Measurements from ENCODE around the gene NAMPT.

NAMPT gene

GRCh38 chr7:106285855-106286492 is 1.2 kb upstream of the NAMPT start:
- no peaks in the 10 kb centered on the region for H3K9me3 ChIP-seq (ENCODE audit: control insufficient read depth in 2 of 2, low read length in 2 of 2)
- H3K27me3 ChIP-seq (ENCODE audit: control insufficient read depth in 2 of 2, insufficient read depth in 2 of 2, low read length in 2 of 2): no peaks in the 10 kb centered on the region
- H3K27ac ChIP-seq (ENCODE audit: low read depth in 2 of 2, low read length in 2 of 2): peak overlapping the region; percentile 98 to 99
- H3K4me3 ChIP-seq (ENCODE audit: low read length in 2 of 2): peak overlapping the region; percentile 97
- H3K4me1 ChIP-seq (ENCODE audit: control insufficient read depth in 2 of 2, insufficient read depth in 2 of 2, low read length in 2 of 2): peaks cover 12 to 46% of the 10 kb centered on the region in 2 donors
- H3K36me3 ChIP-seq (ENCODE audit: control insufficient read depth in 2 of 2, insufficient read depth in 2 of 2, low read length in 2 of 2): no peaks in the 10 kb centered on the region
- H3K9ac ChIP-seq (ENCODE audit: low read depth in 1 of 2, low read length in 2 of 2): peak overlapping the region; percentile 98 to 99

GRCh38 chr7:106285051-106285854 is 470 bp upstream of the NAMPT start:
- Histone ChIP-seq H3K27ac (ENCODE audit: low read depth in 2 of 2, low read length in 2 of 2) (peak overlapping the region; percentile 98 to 99), H3K4me3 (ENCODE audit: low read length in 2 of 2) (peak overlapping the region; percentile 97), H3K9ac (ENCODE audit: low read depth in 1 of 2, low read length in 2 of 2) (peak overlapping the region; percentile 98 to 99), H3K36me3 (ENCODE audit: control insufficient read depth in 2 of 2, insufficient read depth in 2 of 2, low read length in 2 of 2) (no peaks in the 10 kb centered on the region), H3K9me3 (ENCODE audit: control insufficient read depth in 2 of 2, low read length in 2 of 2) (no peaks in the 10 kb centered on the region), H3K27me3 (ENCODE audit: control insufficient read depth in 2 of 2, insufficient read depth in 2 of 2, low read length in 2 of 2) (no peaks in the 10 kb centered on the region), H3K4me1 (ENCODE audit: control insufficient read depth in 2 of 2, insufficient read depth in 2 of 2, low read length in 2 of 2) (peaks cover 9 to 39% of the 10 kb centered on the region in 2 donors)

- no peaks in the 10 kb centered on the region for H3K27me3 ChIP-seq (ENCODE audit: control insufficient read depth in 2 of 2, insufficient read depth in 2 of 2, low read length in 2 of 2)
- no peaks in the 10 kb centered on the region for H3K36me3 ChIP-seq (ENCODE audit: control insufficient read depth in 2 of 2, insufficient read depth in 2 of 2, low read length in 2 of 2)
- H3K4me1 ChIP-seq (ENCODE audit: control insufficient read depth in 2 of 2, insufficient read depth in 2 of 2, low read length in 2 of 2): peaks cover 9 to 30% of the 10 kb centered on the region in 2 donors
- peak overlapping the region; percentile 98 to 99 for H3K27ac ChIP-seq (ENCODE audit: low read depth in 2 of 2, low read length in 2 of 2)
- H3K9ac ChIP-seq (ENCODE audit: low read depth in 1 of 2, low read length in 2 of 2): peak overlapping the region; percentile 89 to 99
- H3K4me3 ChIP-seq (ENCODE audit: low read length in 2 of 2): peak overlapping the region; percentile 78 to 97
- H3K9me3 ChIP-seq (ENCODE audit: control insufficient read depth in 2 of 2, low read length in 2 of 2): no peaks in the 10 kb centered on the region
Observed at GRCh38 chr7:106283831-106284713, 711 bp downstream of the NAMPT start.

- Histone ChIP-seq H3K27ac (ENCODE audit: low read depth in 2 of 2, low read length in 2 of 2) (peak overlapping the region; percentile 98 to 99), H3K9me3 (ENCODE audit: control insufficient read depth in 2 of 2, low read length in 2 of 2) (no peaks in the 10 kb centered on the region), H3K27me3 (ENCODE audit: control insufficient read depth in 2 of 2, insufficient read depth in 2 of 2, low read length in 2 of 2) (no peaks in the 10 kb centered on the region), H3K36me3 (ENCODE audit: control insufficient read depth in 2 of 2, insufficient read depth in 2 of 2, low read length in 2 of 2) (no peaks in the 10 kb centered on the region), H3K9ac (ENCODE audit: low read depth in 1 of 2, low read length in 2 of 2) (peak overlapping the region; percentile 89 to 99), H3K4me1 (ENCODE audit: control insufficient read depth in 2 of 2, insufficient read depth in 2 of 2, low read length in 2 of 2) (peaks cover 9 to 27% of the 10 kb centered on the region in 2 donors), H3K4me3 (ENCODE audit: low read length in 2 of 2) (peak overlapping the region; percentile 78 to 97)
Observed at GRCh38 chr7:106283501-106283830, 1.3 kb downstream of the NAMPT start.

GRCh38 chr7:106282852-106283251 is 1.9 kb downstream of the NAMPT start:
- Histone ChIP-seq H3K27me3 (ENCODE audit: control insufficient read depth in 2 of 2, insufficient read depth in 2 of 2, low read length in 2 of 2) (no peaks in the 10 kb centered on the region), H3K27ac (ENCODE audit: low read depth in 2 of 2, low read length in 2 of 2) (no peak overlapping the region), H3K9ac (ENCODE audit: low read depth in 1 of 2, low read length in 2 of 2) (no peak overlapping the region), H3K36me3 (ENCODE audit: control insufficient read depth in 2 of 2, insufficient read depth in 2 of 2, low read length in 2 of 2) (no peaks in the 10 kb centered on the region), H3K9me3 (ENCODE audit: control insufficient read depth in 2 of 2, low read length in 2 of 2) (no peaks in the 10 kb centered on the region), H3K4me1 (ENCODE audit: control insufficient read depth in 2 of 2, insufficient read depth in 2 of 2, low read length in 2 of 2) (peaks cover 9 to 21% of the 10 kb centered on the region in 2 donors), H3K4me3 (ENCODE audit: low read length in 2 of 2) (peak overlapping the region in 1 of 2 donors; percentile 78)

- Histone ChIP-seq H3K36me3 (ENCODE audit: control insufficient read depth in 2 of 2, insufficient read depth in 2 of 2, low read length in 2 of 2) (peaks cover 0 to 1% of the 10 kb centered on the region in 2 donors), H3K9me3 (ENCODE audit: control insufficient read depth in 2 of 2, low read length in 2 of 2) (no peaks in the 10 kb centered on the region), H3K27me3 (ENCODE audit: control insufficient read depth in 2 of 2, insufficient read depth in 2 of 2, low read length in 2 of 2) (no peaks in the 10 kb centered on the region), H3K27ac (ENCODE audit: low read depth in 2 of 2, low read length in 2 of 2) (no peak overlapping the region), H3K4me3 (ENCODE audit: low read length in 2 of 2) (peak overlapping the region in 1 of 2 donors; percentile 78), H3K9ac (ENCODE audit: low read depth in 1 of 2, low read length in 2 of 2) (no peak overlapping the region), H3K4me1 (ENCODE audit: control insufficient read depth in 2 of 2, insufficient read depth in 2 of 2, low read length in 2 of 2) (peaks cover 7 to 16% of the 10 kb centered on the region in 2 donors)
Observed at GRCh38 chr7:106282390-106282789, 2.4 kb downstream of the NAMPT start.

- Histone ChIP-seq H3K36me3 (ENCODE audit: control insufficient read depth in 2 of 2, insufficient read depth in 2 of 2, low read length in 2 of 2) (peaks cover 0 to 4% of the 10 kb centered on the region in 2 donors), H3K27me3 (ENCODE audit: control insufficient read depth in 2 of 2, insufficient read depth in 2 of 2, low read length in 2 of 2) (no peaks in the 10 kb centered on the region), H3K9ac (ENCODE audit: low read depth in 1 of 2, low read length in 2 of 2) (no peak overlapping the region), H3K27ac (ENCODE audit: low read depth in 2 of 2, low read length in 2 of 2) (no peak overlapping the region), H3K4me3 (ENCODE audit: low read length in 2 of 2) (no peak overlapping the region), H3K4me1 (ENCODE audit: control insufficient read depth in 2 of 2, insufficient read depth in 2 of 2, low read length in 2 of 2) (peaks cover 5 to 15% of the 10 kb centered on the region in 2 donors), H3K9me3 (ENCODE audit: control insufficient read depth in 2 of 2, low read length in 2 of 2) (no peaks in the 10 kb centered on the region)
Observed at GRCh38 chr7:106281585-106282318, 3.0 kb downstream of the NAMPT start.

- peaks cover 0 to 4% of the 10 kb centered on the region in 2 donors for H3K36me3 ChIP-seq (ENCODE audit: control insufficient read depth in 2 of 2, insufficient read depth in 2 of 2, low read length in 2 of 2)
- no peaks in the 10 kb centered on the region for H3K27me3 ChIP-seq (ENCODE audit: control insufficient read depth in 2 of 2, insufficient read depth in 2 of 2, low read length in 2 of 2)
- H3K4me3 ChIP-seq (ENCODE audit: low read length in 2 of 2): no peak overlapping the region
- no peaks in the 10 kb centered on the region for H3K9me3 ChIP-seq (ENCODE audit: control insufficient read depth in 2 of 2, low read length in 2 of 2)
- no peak overlapping the region for H3K27ac ChIP-seq (ENCODE audit: low read depth in 2 of 2, low read length in 2 of 2)
- peaks cover 5 to 12% of the 10 kb centered on the region in 2 donors for H3K4me1 ChIP-seq (ENCODE audit: control insufficient read depth in 2 of 2, insufficient read depth in 2 of 2, low read length in 2 of 2)
- H3K9ac ChIP-seq (ENCODE audit: low read depth in 1 of 2, low read length in 2 of 2): no peak overlapping the region
Observed at GRCh38 chr7:106281127-106281526, 3.7 kb downstream of the NAMPT start.

- Histone ChIP-seq H3K36me3 (ENCODE audit: control insufficient read depth in 2 of 2, insufficient read depth in 2 of 2, low read length in 2 of 2) (peaks cover 3 to 15% of the 10 kb centered on the region in 2 donors), H3K4me3 (ENCODE audit: low read length in 2 of 2) (no peak overlapping the region), H3K9ac (ENCODE audit: low read depth in 1 of 2, low read length in 2 of 2) (no peak overlapping the region), H3K9me3 (ENCODE audit: control insufficient read depth in 2 of 2, low read length in 2 of 2) (no peaks in the 10 kb centered on the region), H3K4me1 (ENCODE audit: control insufficient read depth in 2 of 2, insufficient read depth in 2 of 2, low read length in 2 of 2) (peaks cover 0 to 4% of the 10 kb centered on the region in 2 donors), H3K27me3 (ENCODE audit: control insufficient read depth in 2 of 2, insufficient read depth in 2 of 2, low read length in 2 of 2) (no peaks in the 10 kb centered on the region), H3K27ac (ENCODE audit: low read depth in 2 of 2, low read length in 2 of 2) (no peak overlapping the region)
Observed at GRCh38 chr7:106279425-106280197, 5.2 kb downstream of the NAMPT start.
